ENCODE measurements around the gene ZNF541. TPM values are rescaled to one million over a fixed set of nuclear protein-coding genes. Genes with fewer than 3 reads are reported as not detected.

Gene ZNF541
- total RNA-seq, 2 donors from 2014 or later, result not detected

DNA sequence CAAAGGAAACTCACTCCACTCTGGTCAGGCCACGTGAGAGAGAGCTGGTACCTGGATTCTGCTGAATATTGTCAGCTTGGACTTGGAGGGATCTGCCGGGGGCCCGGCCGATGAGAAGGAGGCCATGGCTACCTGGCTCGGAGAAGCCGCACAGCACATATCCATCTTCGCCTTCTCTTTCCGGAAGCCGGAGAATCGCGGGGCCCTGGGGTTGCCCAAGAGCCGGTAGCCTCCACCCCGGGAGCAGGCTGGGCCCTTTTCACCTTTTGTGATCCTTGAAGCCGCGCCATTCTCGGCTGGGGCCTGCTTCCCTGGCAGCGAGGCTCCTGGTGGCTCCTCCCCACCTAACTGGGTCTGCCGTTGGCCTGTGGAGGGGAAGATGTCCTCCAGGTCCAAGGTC, 28.9 kb downstream of the ZNF541 start:
- peaks cover 2% of the 10 kb centered on the region for H3K27me3 Mint-ChIP-seq (ENCODE audit: insufficient read depth)

DNA sequence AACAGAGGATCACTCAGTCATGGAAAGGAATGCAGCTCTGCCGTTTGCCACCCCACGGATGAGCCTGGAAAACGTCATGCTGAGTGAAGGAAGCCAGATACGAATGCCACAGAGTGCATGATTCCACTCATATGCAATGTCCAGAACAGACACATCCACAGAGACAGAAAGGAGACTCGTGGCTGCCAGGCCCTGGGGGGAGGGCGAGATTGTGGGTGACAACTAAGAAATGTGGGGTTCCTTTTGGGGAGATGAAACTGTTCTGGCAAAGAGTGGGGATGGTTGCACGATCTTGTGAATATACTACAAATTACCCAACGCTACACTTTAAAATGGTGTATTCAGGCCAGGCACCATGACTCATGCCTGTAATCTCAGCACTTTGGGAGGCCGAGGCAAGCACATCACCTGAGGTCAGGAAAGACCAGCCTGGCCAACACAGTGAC, 30.9 kb downstream of the ZNF541 start:
- no peaks in the 10 kb centered on the region for H3K4me1 ChIP-seq (ENCODE audit: control insufficient read depth, insufficient read depth, low read length)
- TF ChIP-seq, protein P1, sequence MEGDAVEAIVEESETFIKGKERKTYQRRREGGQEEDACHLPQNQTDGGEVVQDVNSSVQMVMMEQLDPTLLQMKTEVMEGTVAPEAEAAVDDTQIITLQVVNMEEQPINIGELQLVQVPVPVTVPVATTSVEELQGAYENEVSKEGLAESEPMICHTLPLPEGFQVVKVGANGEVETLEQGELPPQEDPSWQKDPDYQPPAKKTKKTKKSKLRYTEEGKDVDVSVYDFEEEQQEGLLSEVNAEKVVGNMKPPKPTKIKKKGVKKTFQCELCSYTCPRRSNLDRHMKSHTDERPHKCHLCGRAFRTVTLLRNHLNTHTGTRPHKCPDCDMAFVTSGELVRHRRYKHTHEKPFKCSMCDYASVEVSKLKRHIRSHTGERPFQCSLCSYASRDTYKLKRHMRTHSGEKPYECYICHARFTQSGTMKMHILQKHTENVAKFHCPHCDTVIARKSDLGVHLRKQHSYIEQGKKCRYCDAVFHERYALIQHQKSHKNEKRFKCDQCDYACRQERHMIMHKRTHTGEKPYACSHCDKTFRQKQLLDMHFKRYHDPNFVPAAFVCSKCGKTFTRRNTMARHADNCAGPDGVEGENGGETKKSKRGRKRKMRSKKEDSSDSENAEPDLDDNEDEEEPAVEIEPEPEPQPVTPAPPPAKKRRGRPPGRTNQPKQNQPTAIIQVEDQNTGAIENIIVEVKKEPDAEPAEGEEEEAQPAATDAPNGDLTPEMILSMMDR (conservative IDR thresholded peaks at IDR 0.05), result no peak
- no peak for DNase-seq
- 87 to 91% methylated on average over 6 to 9 of the region's 9 CpGs for WGBS, 2 experiments (ENCODE audit: insufficient coverage in 1 of 2, insufficient read length in 1 of 2)
- no peak overlapping the region for H3K4me3 ChIP-seq (ENCODE audit: low read length)
- peaks cover 2% of the 10 kb centered on the region for H3K27me3 Mint-ChIP-seq (ENCODE audit: insufficient read depth)
- no peaks in the 10 kb centered on the region for H3K36me3 Mint-ChIP-seq (ENCODE audit: low read depth)
- H3K9me3 Mint-ChIP-seq, result no peaks in the 10 kb centered on the region
- H3K36me3 ChIP-seq (ENCODE audit: control insufficient read depth, insufficient read depth, low read length), result no peaks in the 10 kb centered on the region
- H3K9ac ChIP-seq (ENCODE audit: extremely low read depth, low read length, poor library complexity, severe bottlenecking), result no peak overlapping the region
- H3K27me3 ChIP-seq (ENCODE audit: control insufficient read depth, insufficient read depth, low read length, poor library complexity, severe bottlenecking), result no peaks in the 10 kb centered on the region
- no peak overlapping the region for H3K27ac ChIP-seq (ENCODE audit: low read depth, low read length)
- no peak overlapping the region for H3K27ac Mint-ChIP-seq
- peaks cover 12% of the 10 kb centered on the region for H3K4me1 Mint-ChIP-seq
- H3K9me3 ChIP-seq (ENCODE audit: control insufficient read depth, low read length), result no peaks in the 10 kb centered on the region
- no peak overlapping the region for H3K4me3 Mint-ChIP-seq

More for the DNA sequence above, 28.9 kb downstream of the ZNF541 start:
- Mint-ChIP-seq H3K4me3 (no peak overlapping the region), H3K36me3 (ENCODE audit: low read depth) (no peaks in the 10 kb centered on the region), H3K4me1 (peaks cover 17% of the 10 kb centered on the region), H3K9me3 (no peaks in the 10 kb centered on the region), H3K27ac (no peak overlapping the region)
- DNase-seq, result no peak
- no peaks in the 10 kb centered on the region for H3K4me1 ChIP-seq (ENCODE audit: control insufficient read depth, insufficient read depth, low read length)
- no peaks in the 10 kb centered on the region for H3K27me3 ChIP-seq (ENCODE audit: control insufficient read depth, insufficient read depth, low read length, poor library complexity, severe bottlenecking)
- TF ChIP-seq, protein P1 (conservative IDR thresholded peaks at IDR 0.05), result no peak
- H3K4me3 ChIP-seq (ENCODE audit: low read length), result no peak overlapping the region
- WGBS, 2 experiments (ENCODE audit: insufficient coverage in 1 of 2, insufficient read length in 1 of 2), result 92 to 95% methylated on average over 17 to 18 of the region's 18 CpGs
- no peak overlapping the region for H3K9ac ChIP-seq (ENCODE audit: extremely low read depth, low read length, poor library complexity, severe bottlenecking)
- H3K9me3 ChIP-seq (ENCODE audit: control insufficient read depth, low read length), result no peaks in the 10 kb centered on the region
- no peak overlapping the region for H3K27ac ChIP-seq (ENCODE audit: low read depth, low read length)
- no peaks in the 10 kb centered on the region for H3K36me3 ChIP-seq (ENCODE audit: control insufficient read depth, insufficient read depth, low read length)

DNA sequence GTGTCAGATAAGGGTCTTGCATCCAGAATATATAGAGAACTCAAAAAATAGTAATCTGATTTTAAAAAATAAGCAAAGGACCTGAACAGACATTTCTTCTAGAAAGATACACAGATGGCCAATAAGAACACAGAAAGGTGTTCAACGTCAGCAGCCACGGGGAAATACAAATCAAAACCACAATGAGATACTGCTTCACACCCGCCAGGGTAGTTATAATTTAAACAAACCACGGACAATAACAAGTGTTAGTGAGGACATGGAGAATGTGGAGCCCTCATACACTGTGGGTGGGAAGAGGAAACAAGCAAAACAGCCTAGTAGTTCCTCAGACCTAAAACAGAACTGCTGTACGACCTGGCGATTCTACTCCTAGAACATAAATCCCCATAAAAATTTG, 31.4 kb downstream of the ZNF541 start:
- no peaks in the 10 kb centered on the region for H3K9me3 Mint-ChIP-seq
- H3K27ac ChIP-seq (ENCODE audit: low read depth, low read length), result no peak overlapping the region
- TF ChIP-seq, protein P1 (conservative IDR thresholded peaks at IDR 0.05), result no peak
- no peaks in the 10 kb centered on the region for H3K4me1 ChIP-seq (ENCODE audit: control insufficient read depth, insufficient read depth, low read length)
- no peak overlapping the region for H3K27ac Mint-ChIP-seq
- no peak for DNase-seq
- no peaks in the 10 kb centered on the region for H3K9me3 ChIP-seq (ENCODE audit: control insufficient read depth, low read length)
- H3K36me3 ChIP-seq (ENCODE audit: control insufficient read depth, insufficient read depth, low read length), result no peaks in the 10 kb centered on the region
- H3K27me3 ChIP-seq (ENCODE audit: control insufficient read depth, insufficient read depth, low read length, poor library complexity, severe bottlenecking), result no peaks in the 10 kb centered on the region
- no peak overlapping the region for H3K4me3 ChIP-seq (ENCODE audit: low read length)
- no peak overlapping the region for H3K4me3 Mint-ChIP-seq
- no peaks in the 10 kb centered on the region for H3K36me3 Mint-ChIP-seq (ENCODE audit: low read depth)
- no peak overlapping the region for H3K9ac ChIP-seq (ENCODE audit: extremely low read depth, low read length, poor library complexity, severe bottlenecking)
- H3K27me3 Mint-ChIP-seq (ENCODE audit: insufficient read depth), result peaks cover 2% of the 10 kb centered on the region
- 96 to 100% methylated on average over 6 of the region's 6 CpGs for WGBS, 2 experiments (ENCODE audit: insufficient coverage in 1 of 2, insufficient read length in 1 of 2)
- peaks cover 8% of the 10 kb centered on the region for H3K4me1 Mint-ChIP-seq
